ENCODE measurements around the gene TUBG1.
"Not testable (repeated sequence)": the region's sequence is repeated elsewhere in the genome, so short reads cannot be mapped to it uniquely, and the experiment has no call there.

Gene TUBG1

GRCh38 chr17:42579794-42580551, 29.5 kb upstream of the TUBG1 start:
- DNase-seq (ENCODE audit: low read depth), result no peak

- no peak for DNase-seq (ENCODE audit: low read depth)
Measured at GRCh38 chr17:42581744-42582270, 27.7 kb upstream of the TUBG1 start.

GRCh38 chr17:42584880-42585279, 24.6 kb upstream of the TUBG1 start:
- no peak for DNase-seq (ENCODE audit: low read depth)

- no peak for DNase-seq (ENCODE audit: low read depth)
Measured at GRCh38 chr17:42585353-42585752, 24.1 kb upstream of the TUBG1 start.

DNA sequence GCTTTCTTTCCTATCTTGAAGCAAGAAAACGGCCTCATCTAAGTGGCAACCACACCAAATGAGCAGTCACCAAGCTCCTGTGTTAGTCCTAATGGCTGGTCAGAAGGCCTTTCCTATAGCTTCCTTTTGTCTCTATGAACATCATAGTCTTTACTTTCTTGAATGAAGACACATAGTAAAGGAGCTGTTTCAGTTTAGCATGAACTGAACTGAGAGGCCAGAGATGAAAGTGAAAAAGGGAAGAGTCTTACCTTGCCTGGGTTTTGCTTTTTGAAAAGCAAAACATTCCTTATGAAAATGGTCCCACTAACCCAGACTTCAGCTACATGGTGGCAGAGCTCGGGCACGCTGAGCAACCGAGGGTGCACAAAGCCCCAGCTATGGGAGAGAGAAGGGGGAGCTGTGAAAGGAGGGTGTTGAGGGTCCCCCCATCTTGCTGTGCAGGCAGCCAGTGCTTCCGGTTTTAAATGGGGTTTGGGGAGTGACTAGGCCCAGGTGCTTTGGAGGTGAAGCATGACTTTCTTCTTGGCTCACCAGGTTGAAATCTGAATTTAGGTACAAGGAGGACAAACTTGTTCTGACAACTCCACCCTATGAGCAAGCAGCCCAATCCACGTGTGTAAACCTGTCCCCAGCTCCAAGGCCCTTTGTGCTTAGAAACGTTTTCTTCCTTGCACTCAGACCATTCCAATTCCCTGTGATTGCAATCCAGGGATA, 22.8 kb upstream of the TUBG1 start:
- DNase-seq (ENCODE audit: low read depth), result no peak

GRCh38 chr17:42590886-42591285, 18.6 kb upstream of the TUBG1 start:
- DNase-seq (ENCODE audit: low read depth), result no peak

GRCh38 chr17:42591411-42591810, 18.1 kb upstream of the TUBG1 start:
- DNase-seq (ENCODE audit: low read depth), result no peak

DNA sequence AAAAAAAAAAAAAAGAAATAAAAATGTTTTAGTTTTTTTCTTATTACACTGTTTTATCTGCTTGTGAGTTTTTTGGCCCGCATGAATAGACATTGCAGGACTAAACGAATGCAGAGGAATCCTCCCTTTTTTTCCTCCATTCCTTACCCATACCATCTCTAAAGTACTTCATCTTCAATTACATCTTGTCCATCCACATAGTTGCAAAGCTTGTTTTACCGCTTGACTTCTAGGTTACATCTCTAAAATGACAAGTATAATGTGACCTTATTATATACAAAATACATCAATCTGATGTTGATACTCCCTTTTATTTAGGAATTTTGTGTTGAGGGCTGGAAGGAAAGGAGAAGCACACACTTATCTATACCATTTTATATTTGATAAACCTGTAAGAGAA, 13.1 kb upstream of the TUBG1 start:
- DNase-seq (ENCODE audit: low read depth), result no peak

- DNase-seq (ENCODE audit: low read depth), result no peak
Measured at GRCh38 chr17:42598905-42599304, 10.6 kb upstream of the TUBG1 start.

DNA sequence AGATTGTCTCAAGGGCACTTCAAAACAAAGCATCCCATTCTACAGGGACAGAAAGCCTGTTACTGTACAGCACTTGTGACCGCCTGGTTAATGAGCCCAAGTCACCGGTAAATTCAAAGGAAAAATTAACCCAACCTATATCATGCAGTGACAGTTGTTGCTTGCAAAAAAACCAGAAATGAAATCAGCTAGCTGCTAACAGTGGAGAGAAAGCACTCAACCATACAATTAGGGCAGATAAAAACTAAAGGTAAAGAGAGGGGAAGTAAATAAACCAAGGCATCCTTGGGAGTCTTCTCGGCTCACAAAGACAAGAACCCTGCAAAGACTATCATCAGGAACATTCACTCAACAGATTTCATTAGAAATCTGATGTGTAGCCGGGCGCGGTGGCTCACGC, 6.2 kb upstream of the TUBG1 start:
- DNase-seq (ENCODE audit: low read depth), result no peak

DNA sequence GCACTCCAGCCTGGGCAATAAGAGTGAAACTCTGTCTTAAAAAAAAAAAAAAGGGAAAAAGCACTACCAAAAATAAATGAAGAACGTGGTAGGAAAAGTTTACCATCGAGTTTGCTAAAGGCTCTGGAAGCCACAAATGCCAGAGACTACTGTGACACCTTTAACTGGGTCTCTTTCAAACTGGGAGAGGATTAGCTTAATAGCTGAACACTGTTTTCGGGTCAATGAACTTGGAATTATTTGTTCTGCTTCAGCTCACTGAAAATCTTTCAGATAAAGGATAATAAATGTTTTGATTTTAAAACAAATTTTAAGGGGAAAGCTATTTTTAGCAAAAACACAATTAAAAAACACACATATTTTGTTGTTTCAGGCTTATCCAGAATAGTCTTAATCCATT, 1.7 kb upstream of the TUBG1 start:
- DNase-seq (ENCODE audit: low read depth), result no peak

- no peak for DNase-seq (ENCODE audit: low read depth)
Measured at GRCh38 chr17:42608305-42609181, 940 bp upstream of the TUBG1 start.

GRCh38 chr17:42609814-42610801, 625 bp downstream of the TUBG1 start:
- peak; percentile 6 for DNase-seq (ENCODE audit: low read depth)

- no peak for DNase-seq (ENCODE audit: low read depth)
Measured at GRCh38 chr17:42612013-42612412, 2.5 kb downstream of the TUBG1 start.

GRCh38 chr17:42613699-42614295, 4.3 kb downstream of the TUBG1 start:
- no peak for DNase-seq (ENCODE audit: low read depth)

DNA sequence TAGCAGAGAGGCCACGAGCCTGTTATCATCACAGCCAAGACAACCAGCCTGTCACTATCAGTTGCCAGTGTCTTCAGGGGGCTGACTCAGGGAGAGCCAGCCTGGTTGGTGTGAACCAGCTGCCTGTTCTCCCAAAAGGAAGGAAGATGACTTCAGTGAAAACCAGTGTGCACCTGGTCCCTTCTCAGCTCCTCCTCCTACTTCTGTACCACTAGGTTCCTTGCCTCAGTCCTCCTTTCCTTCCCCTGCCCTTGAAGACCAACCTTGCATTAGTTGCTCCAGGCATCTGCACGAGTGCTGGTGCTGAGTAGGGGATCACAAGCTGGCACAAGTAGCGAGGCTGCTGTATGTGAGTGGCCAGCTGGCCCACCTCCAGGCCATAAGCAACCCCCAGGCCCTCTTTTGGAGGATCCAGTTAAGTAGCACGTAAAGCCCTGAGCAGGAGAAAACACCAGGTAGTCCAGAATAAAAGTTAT, 8.5 kb downstream of the TUBG1 start:
- no peak for DNase-seq (ENCODE audit: low read depth)

GRCh38 chr17:42618442-42619150, 9.1 kb downstream of the TUBG1 start:
- DNase-seq (ENCODE audit: low read depth), result no peak

DNA sequence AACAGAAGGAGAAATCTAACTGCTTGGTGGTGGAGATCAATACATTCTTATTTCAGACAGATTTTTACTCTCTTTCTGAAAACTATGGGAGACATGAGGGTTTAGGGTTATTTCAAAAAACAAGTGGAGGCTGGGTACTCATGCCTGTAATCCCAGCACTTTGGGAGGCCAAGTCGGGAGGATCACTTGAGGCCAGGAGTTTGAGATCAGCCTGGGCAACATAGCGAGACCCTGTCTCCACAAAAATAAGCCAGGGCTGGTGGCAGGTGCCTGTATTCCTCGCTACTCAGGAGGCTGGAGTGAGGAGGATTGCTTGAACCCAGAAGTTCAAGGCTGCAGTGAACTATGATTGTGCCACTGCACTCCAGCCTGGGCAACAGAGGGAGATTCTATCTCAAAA, 12.5 kb downstream of the TUBG1 start:
- not testable (repeated sequence) for DNase-seq (ENCODE audit: low read depth)

GRCh38 chr17:42623271-42623670, 13.8 kb downstream of the TUBG1 start:
- no peak for DNase-seq (ENCODE audit: low read depth)

Data from stimulated activated CD8-positive, alpha-beta memory T cell treated with anti-CD3 and anti-CD28 coated beads, Interleukin-12 subunit alpha, Interleukin-12 subunit beta, amount 100 ng/mL, for 4 hours (primary cell).